Prostate gland (tissue), 2 donors: ENCODE measurements around the gene HIPK3. TPM values are rescaled to one million over a fixed set of nuclear protein-coding genes. Genes with fewer than 3 reads are reported as not detected.

Source experiments
- DNase-seq: peaks from one replicate; pipeline ENCODE4 v3.0.0-alpha.2; 2019; ENCODE audit warnings: low spot score
- H3K27ac ChIP-seq, 2 donors: fragments of 200-600 bp; sonication (generic); 2 replicates each; pipeline ENCODE4 v1.5.1; 2017 to 2019
- H3K27me3 ChIP-seq: fragments of 200-600 bp; sonication (generic); replicated peaks from 2 replicates; pipeline ENCODE4 v1.5.1; 2019; ENCODE audit not compliant: insufficient read depth
- H3K36me3 ChIP-seq, 2 donors: fragments of 200-600 bp; sonication (generic); 1 replicate in 1 of 2; 2 replicates in 1 of 2; pipeline versions ENCODE4 v1.5.1 to v1.8.1; 2017 to 2019
- H3K4me1 ChIP-seq: fragments of 200-600 bp; sonication (generic); replicated peaks from 2 replicates; pipeline ENCODE4 v1.5.1; 2019
- H3K4me3 ChIP-seq, 2 donors: fragments of 200-600 bp; sonication (generic); 2 replicates each; pipeline ENCODE4 v1.5.1; 2017 to 2019
- H3K9me3 ChIP-seq: fragments of 200-600 bp; sonication (generic); 2 replicates; pipeline ENCODE4 v1.5.1; 2017
- POLR2A ChIP-seq: fragments of 450-650 bp; IDR thresholded peaks from one replicate; pipeline ENCODE4 v1.6.1; 2016; ENCODE audit warnings: antibody characterized with exemption, mild to moderate bottlenecking
- POLR2AphosphoS5 ChIP-seq: sonication (generic); formaldehyde crosslinking; IDR thresholded peaks from one replicate; pipeline ENCODE4 v1.6.1; 2017; ENCODE audit warnings: antibody characterized with exemption
- WGBS: methylation state at CpG from one replicate; pipeline ENCODE4 v1.1.5; 2018; 5-methylcytosine and 5-hydroxymethylcytosine counted together
- intact Hi-C: fragments of 100-400 bp; cut with DNase I; formaldehyde crosslinking; loops from one replicate; pipeline ENCODE4 v1.14.2; 2022
- total RNA-seq, 2 donors: library from RNA; depleted of rRNA; stranded (reverse); fragments of >200 nt; gene quantifications; one replicate each; pipeline ENCODE4 v1.1.0, GENCODE V29; 2016
- TF ChIP-seq, protein P1 (sequence below), 4 experiments: fragments of 200-600 bp in 2 of 4; fragments of 450-650 bp in 2 of 4; sonication (generic) in 2 of 4; IDR thresholded peaks; 1 replicate in 3 of 4; 2 replicates in 1 of 4; pipeline ENCODE4 v1.5.1; 2016 to 2019; ENCODE audit warnings: antibody characterized with exemption in 4 of 4, mild to moderate bottlenecking in 2 of 4, moderate library complexity in 2 of 4

The HIPK3 gene
- total RNA-seq, 2 donors from 2014 or later: 90.4 to 97.2 TPM

DNA sequence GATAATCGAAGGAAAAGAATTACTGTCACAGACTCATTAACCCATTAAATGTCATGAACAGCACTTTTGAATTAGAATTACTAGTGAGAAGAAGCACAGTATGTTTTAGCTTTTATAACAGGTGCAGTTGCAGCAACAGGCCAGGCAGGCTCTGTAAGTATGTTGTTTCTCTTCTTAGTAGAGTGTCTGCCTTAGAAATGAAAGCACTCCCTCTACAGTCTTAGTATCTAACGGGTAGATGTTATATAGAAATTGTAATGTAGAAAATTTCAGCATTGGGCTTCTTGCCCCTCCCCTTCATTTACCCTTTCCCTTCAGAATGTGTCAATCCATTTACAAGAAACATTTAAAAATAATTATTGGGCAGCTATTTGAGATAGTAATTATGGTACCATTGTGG is 87.4 kb downstream of the HIPK3 start:
- no peak for DNase-seq
- no peaks in the 10 kb centered on the region for H3K4me1 ChIP-seq
- H3K27me3 ChIP-seq: no peaks in the 10 kb centered on the region
- H3K4me3 ChIP-seq: no peak overlapping the region
- TF ChIP-seq, protein P1, sequence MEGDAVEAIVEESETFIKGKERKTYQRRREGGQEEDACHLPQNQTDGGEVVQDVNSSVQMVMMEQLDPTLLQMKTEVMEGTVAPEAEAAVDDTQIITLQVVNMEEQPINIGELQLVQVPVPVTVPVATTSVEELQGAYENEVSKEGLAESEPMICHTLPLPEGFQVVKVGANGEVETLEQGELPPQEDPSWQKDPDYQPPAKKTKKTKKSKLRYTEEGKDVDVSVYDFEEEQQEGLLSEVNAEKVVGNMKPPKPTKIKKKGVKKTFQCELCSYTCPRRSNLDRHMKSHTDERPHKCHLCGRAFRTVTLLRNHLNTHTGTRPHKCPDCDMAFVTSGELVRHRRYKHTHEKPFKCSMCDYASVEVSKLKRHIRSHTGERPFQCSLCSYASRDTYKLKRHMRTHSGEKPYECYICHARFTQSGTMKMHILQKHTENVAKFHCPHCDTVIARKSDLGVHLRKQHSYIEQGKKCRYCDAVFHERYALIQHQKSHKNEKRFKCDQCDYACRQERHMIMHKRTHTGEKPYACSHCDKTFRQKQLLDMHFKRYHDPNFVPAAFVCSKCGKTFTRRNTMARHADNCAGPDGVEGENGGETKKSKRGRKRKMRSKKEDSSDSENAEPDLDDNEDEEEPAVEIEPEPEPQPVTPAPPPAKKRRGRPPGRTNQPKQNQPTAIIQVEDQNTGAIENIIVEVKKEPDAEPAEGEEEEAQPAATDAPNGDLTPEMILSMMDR (IDR thresholded peaks at IDR 0.05): peak in 2 of 4 experiments; percentile 10 to 13
- no peak for TF ChIP-seq POLR2AphosphoS5
- H3K27ac ChIP-seq: no peak overlapping the region
- intact Hi-C loops: no loop called here
- WGBS: 40% methylated on average over 2 of the region's 2 CpGs
- no peaks in the 10 kb centered on the region for H3K9me3 ChIP-seq
- H3K36me3 ChIP-seq: no peaks in the 10 kb centered on the region

DNA sequence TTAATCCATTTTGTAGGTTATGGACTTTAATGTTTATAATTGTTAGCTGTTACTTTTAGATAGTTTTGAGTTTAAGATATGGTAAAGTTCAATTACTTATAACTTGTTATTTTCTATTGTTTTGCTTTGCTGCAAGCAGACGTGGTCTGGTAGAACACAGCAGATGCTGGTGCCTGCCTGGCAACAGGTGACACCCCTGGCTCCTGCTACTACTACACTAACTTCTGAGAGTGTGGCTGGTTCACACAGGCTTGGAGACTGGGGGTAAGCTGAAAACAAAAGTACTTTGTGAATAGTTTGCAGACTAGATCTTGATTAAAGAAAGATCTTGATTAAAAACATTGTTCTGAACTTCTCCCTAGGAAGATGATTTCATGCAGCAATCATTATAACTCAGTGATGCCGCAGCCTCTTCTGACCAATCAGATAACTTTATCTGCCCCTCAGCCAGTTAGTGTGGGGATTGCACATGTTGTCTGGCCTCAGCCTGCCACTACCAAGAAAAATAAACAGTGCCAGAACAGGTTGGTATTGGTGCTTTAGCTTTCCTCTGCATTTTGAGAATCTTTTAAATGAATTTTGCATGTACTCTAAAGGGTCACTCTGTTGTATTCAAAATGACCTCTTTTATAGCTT is 90.4 kb downstream of the HIPK3 start:
- 74% methylated on average over 2 of the region's 2 CpGs for WGBS
- H3K9me3 ChIP-seq: no peaks in the 10 kb centered on the region
- intact Hi-C loops: no loop called here
- H3K27ac ChIP-seq: no peak overlapping the region
- H3K4me3 ChIP-seq: no peak overlapping the region
- no peaks in the 10 kb centered on the region for H3K36me3 ChIP-seq
- no peaks in the 10 kb centered on the region for H3K4me1 ChIP-seq
- DNase-seq: no peak
- TF ChIP-seq, protein P1 (IDR thresholded peaks at IDR 0.05): no peak
- H3K27me3 ChIP-seq: no peaks in the 10 kb centered on the region

DNA sequence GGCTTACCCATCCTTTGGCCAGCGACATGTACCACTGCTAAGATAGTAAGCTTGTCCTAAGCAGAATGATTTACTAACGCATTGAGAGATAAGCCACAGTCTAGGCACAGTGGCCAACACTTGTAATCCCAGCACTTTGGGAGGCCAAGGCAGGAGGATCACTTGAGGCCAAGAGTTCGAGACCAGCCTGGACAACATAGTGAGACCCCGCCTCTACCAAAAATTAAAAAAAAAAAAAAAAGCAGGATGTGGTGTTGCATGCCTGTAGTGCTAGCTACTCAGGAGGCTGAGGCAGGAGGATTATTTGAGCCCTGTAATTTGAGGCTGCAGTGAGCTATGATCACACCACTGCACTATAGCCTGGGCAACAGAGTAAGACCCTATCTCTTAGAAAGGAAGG is 93.1 kb downstream of the HIPK3 start:
- H3K36me3 ChIP-seq: peaks cover 0 to 5% of the 10 kb centered on the region in 2 donors
- DNase-seq: no peak
- intact Hi-C loops: no loop called here

DNA sequence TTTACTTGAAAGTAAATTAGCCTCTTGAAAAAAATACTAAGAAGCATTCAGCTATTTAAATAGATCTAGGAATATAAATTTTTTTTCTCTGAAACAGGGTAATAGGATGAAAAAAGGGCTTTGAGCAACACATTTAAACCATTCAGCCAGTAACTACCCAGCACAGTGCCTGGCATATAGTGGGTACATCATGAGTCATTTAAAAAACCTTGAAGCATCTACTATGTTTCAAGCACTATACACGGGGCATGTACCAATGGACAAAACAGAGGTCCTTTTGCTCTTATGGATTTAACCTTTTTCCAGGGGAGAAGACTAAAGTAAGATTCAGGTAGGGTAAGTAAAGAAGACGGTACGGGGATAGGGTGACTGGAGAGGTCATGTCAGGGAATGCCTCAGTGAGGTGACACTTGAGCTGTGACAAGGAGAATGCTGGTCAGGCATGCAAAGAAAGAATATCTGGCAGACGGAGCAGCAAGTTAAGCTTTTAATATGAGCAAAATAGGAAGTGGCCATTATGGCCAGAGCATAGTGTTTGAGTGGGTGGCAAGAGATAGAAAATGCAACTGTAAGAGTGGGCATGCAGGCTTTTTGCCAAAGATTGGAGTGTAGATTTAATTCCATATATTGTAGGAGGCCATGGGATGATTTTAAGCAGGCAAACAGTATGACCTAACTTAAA is 101.1 kb downstream of the HIPK3 start:
- no peak for DNase-seq
- intact Hi-C loops: no loop called here
- H3K27ac ChIP-seq: no peak overlapping the region
- no peaks in the 10 kb centered on the region for H3K27me3 ChIP-seq
- WGBS: 82% methylated on average over 4 of the region's 4 CpGs
- no peaks in the 10 kb centered on the region for H3K9me3 ChIP-seq
- TF ChIP-seq POLR2AphosphoS5 (no peak), POLR2A (no peak)
- TF ChIP-seq, protein P1 (IDR thresholded peaks at IDR 0.05): no peak
- no peak overlapping the region for H3K4me3 ChIP-seq
- no peaks in the 10 kb centered on the region for H3K4me1 ChIP-seq
- H3K36me3 ChIP-seq: peaks cover 0 to 5% of the 10 kb centered on the region in 2 donors

More for the DNA sequence above, 93.1 kb downstream of the HIPK3 start:
- no peak overlapping the region for H3K4me3 ChIP-seq
- no peaks in the 10 kb centered on the region for H3K4me1 ChIP-seq
- H3K27me3 ChIP-seq: no peaks in the 10 kb centered on the region
- no peak overlapping the region for H3K27ac ChIP-seq
- no peak for TF ChIP-seq POLR2AphosphoS5
- no peak for TF ChIP-seq POLR2A
- TF ChIP-seq, protein P1 (IDR thresholded peaks at IDR 0.05): no peak
- H3K9me3 ChIP-seq: no peaks in the 10 kb centered on the region
- 98% methylated on average over 4 of the region's 4 CpGs for WGBS

- no peaks in the 10 kb centered on the region for H3K4me1 ChIP-seq
- H3K4me3 ChIP-seq: no peak overlapping the region
- no peaks in the 10 kb centered on the region for H3K27me3 ChIP-seq
- no peak for TF ChIP-seq POLR2A
- no peak for DNase-seq
- WGBS: 80% methylated on average over 4 of the region's 4 CpGs
- no peaks in the 10 kb centered on the region for H3K9me3 ChIP-seq
- H3K36me3 ChIP-seq: no peaks in the 10 kb centered on the region
- intact Hi-C loops: loop anchor here (5.0 to 10.0 kb wide), 2 partner anchors 374 to 467 kb away; partner anchors contain the start of gene CD59
- H3K27ac ChIP-seq: no peak overlapping the region
Observed at GRCh38 chr11:33360642-33361041, 103.5 kb downstream of the HIPK3 start.
